GM23338 (cell line): ENCODE results near the gene USP28.

Experiments
- CREB1 ChIP-seq: fragments of 250-450 bp; sonication (Bioruptor Pico); IDR thresholded peaks from 2 replicates; pipeline ENCODE4 v1.5.0; 2020; ENCODE audit warnings: low read depth, mild to moderate bottlenecking, moderate library complexity
- ETS1 ChIP-seq: IDR thresholded peaks from 2 replicates; pipeline ENCODE4 v1.6.1; 2016; ENCODE audit warnings: antibody characterized with exemption
- EZH2 ChIP-seq: fragments of 200-600 bp; sonication (generic); IDR thresholded peaks from one replicate; pipeline ENCODE4 v1.8.0; 2017; ENCODE audit warnings: antibody characterized with exemption, mild to moderate bottlenecking, low read depth; ENCODE audit not compliant: unreplicated experiment
- EZH2phosphoT487 ChIP-seq: fragments of 200-600 bp; sonication (generic); IDR thresholded peaks from one replicate; pipeline ENCODE4 v1.8.1; 2018; ENCODE audit warnings: antibody characterized with exemption; ENCODE audit not compliant: unreplicated experiment
- JUNB ChIP-seq: IDR thresholded peaks from one replicate; pipeline ENCODE4 v1.6.1; 2016; ENCODE audit warnings: antibody characterized with exemption; ENCODE audit not compliant: unreplicated experiment
- NANOG ChIP-seq: IDR thresholded peaks from 2 replicates; pipeline ENCODE4 v1.6.1; 2016; ENCODE audit warnings: antibody characterized with exemption, borderline replicate concordance
- POLR2AphosphoS5 ChIP-seq: IDR thresholded peaks from 2 replicates; pipeline ENCODE4 v1.6.1; 2016; ENCODE audit warnings: antibody characterized with exemption, low read depth
- REST ChIP-seq: IDR thresholded peaks from one replicate; pipeline ENCODE4 v1.6.1; 2018; ENCODE audit warnings: antibody characterized with exemption; ENCODE audit not compliant: unreplicated experiment
- STAT1 ChIP-seq: IDR thresholded peaks from one replicate; pipeline ENCODE4 v1.6.1; 2016; ENCODE audit warnings: antibody characterized with exemption; ENCODE audit not compliant: unreplicated experiment
- ZNF114 ChIP-seq: fragments of 250-450 bp; sonication (Bioruptor Pico); IDR thresholded peaks from 2 replicates; pipeline ENCODE4 v1.5.0; 2020; ENCODE audit warnings: mild to moderate bottlenecking, moderate library complexity
- ZNF331 ChIP-seq: fragments of 250-450 bp; sonication (Bioruptor Pico); IDR thresholded peaks from 2 replicates; pipeline ENCODE4 v1.5.0; 2020; ENCODE audit warnings: low read depth, mild to moderate bottlenecking, moderate library complexity
- ZNF462 ChIP-seq: fragments of 250-450 bp; sonication (Bioruptor Pico); IDR thresholded peaks from 2 replicates; pipeline ENCODE4 v1.5.0; 2020; ENCODE audit warnings: mild to moderate bottlenecking, moderate library complexity
- TF ChIP-seq, protein P1 (sequence below), 2 experiments: fragments of 200-600 bp in 1 of 2; sonication (generic) in 1 of 2; conservative IDR thresholded peaks; 2 replicates each; pipeline versions ENCODE4 v1.5.1 to v1.6.1; 2016 to 2017; ENCODE audit warnings: antibody characterized with exemption in 2 of 2, low read depth in 2 of 2, mild to moderate bottlenecking in 2 of 2, moderate library complexity in 1 of 2

GRCh38 chr11:113781682-113782081 lies 93.7 kb downstream of the USP28 start:
- TF ChIP-seq, protein P1, sequence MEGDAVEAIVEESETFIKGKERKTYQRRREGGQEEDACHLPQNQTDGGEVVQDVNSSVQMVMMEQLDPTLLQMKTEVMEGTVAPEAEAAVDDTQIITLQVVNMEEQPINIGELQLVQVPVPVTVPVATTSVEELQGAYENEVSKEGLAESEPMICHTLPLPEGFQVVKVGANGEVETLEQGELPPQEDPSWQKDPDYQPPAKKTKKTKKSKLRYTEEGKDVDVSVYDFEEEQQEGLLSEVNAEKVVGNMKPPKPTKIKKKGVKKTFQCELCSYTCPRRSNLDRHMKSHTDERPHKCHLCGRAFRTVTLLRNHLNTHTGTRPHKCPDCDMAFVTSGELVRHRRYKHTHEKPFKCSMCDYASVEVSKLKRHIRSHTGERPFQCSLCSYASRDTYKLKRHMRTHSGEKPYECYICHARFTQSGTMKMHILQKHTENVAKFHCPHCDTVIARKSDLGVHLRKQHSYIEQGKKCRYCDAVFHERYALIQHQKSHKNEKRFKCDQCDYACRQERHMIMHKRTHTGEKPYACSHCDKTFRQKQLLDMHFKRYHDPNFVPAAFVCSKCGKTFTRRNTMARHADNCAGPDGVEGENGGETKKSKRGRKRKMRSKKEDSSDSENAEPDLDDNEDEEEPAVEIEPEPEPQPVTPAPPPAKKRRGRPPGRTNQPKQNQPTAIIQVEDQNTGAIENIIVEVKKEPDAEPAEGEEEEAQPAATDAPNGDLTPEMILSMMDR (conservative IDR thresholded peaks at IDR 0.05; ENCODE audit: low read depth in 2 of 2), result no peak
- TF ChIP-seq POLR2AphosphoS5 (no peak), EZH2 (no peak), ZNF462 (CRISPR knock-in tag) (no peak), EZH2phosphoT487 (no peak), ZNF331 (no peak), NANOG (no peak), JUNB (no peak), CREB1 (CRISPR knock-in tag) (no peak), ETS1 (no peak), REST (no peak), ZNF114 (CRISPR knock-in tag) (no peak), STAT1 (no peak)
